AG09309 (cell line): ENCODE measurements around the gene FAM83C.
A peak's percentile ranks its signal among the peaks of the same experiment; 100 is the strongest.

Experiments
- DNase-seq: peaks from one replicate; pipeline ENCODE4 v3.0.0-alpha.2; 2010; ENCODE audit warnings: low read depth
- H3K4me3 ChIP-seq: 2 replicates; pipeline ENCODE4 v1.5.1; 2011; ENCODE audit warnings: mild to moderate bottlenecking, low read depth, low read length, moderate library complexity; ENCODE audit not compliant: control insufficient read depth
- CTCF ChIP-seq: IDR thresholded peaks from 2 replicates; pipeline ENCODE4 v1.5.1; 2011; ENCODE audit warnings: mild to moderate bottlenecking, low read depth, low read length, inconsistent platforms; ENCODE audit not compliant: insufficient read depth, control insufficient read depth; ENCODE audit errors: missing control alignments

The FAM83C gene

DNA sequence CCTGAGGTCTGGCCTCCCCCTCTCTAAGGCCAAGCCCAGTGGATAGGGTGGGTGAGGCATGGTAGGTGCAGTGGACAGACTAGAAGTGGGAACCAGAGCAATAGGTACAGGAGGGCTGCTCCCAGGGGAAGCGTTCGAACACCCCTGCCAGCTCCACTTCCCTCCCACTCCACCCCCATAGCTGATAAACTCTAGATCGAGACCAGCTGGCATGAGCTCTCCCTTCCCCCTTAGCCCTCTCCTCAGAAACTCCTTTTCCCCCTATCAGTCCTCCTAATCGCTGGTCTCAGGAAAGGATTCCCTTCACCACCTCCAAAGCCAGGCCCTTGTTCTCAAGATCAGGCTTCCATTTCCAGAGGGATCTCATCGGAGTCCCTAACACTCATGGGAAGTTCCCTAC lies 6.0 kb upstream of the FAM83C start:
- no peak overlapping the region for H3K4me3 ChIP-seq
- no peak for DNase-seq
- no peak for TF ChIP-seq CTCF

DNA sequence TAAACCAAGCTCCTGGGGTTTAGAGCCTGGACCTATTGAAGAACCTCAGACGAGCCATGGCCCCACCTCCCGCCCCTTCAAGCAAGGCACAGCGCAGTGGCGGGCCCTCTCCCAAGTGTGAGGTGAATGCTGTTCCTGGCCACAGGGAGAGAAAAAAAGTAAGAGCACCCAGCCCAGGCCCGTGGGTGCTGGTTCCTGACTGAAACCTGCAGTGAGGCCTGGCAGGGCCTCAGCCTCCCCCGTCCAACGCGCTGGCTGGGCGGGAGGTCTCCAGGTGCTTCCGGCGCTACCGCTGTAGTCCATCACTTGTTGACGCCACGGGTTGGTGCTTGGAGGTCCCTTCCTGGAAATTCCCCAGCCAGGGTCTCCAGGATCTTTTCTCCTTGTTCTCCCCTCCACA lies 5.5 kb upstream of the FAM83C start:
- TF ChIP-seq CTCF = no peak
- DNase-seq = no peak
- H3K4me3 ChIP-seq = no peak overlapping the region

GRCh38 chr20:35297155-35297554 lies 4.9 kb upstream of the FAM83C start:
- DNase-seq = no peak
- no peak overlapping the region for H3K4me3 ChIP-seq
- TF ChIP-seq CTCF = peak; percentile 17

DNA sequence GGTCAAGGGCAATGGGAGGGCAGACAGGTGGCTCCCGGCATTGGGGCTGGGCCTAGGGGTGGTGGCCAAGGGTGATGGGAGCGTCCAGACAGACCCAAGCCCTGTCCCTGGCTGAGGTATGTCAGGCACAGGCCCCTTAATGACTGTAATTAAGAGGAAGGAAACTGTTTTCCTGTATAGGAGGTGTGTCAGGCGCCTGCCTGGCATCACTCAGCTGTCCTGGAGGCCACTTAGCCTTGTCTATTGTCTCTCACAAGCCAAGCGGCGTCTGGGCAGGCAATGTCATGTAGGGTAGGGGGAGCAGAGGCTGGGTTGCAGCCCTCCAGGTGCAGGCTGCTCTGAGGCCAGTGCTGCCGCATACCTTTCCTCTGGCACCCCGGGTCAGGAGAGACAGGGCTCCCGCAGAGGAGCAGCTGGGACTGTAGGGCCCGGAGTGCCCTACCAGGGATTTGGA lies 3.9 kb upstream of the FAM83C start:
- no peak overlapping the region for H3K4me3 ChIP-seq
- no peak for DNase-seq
- TF ChIP-seq CTCF = no peak

DNA sequence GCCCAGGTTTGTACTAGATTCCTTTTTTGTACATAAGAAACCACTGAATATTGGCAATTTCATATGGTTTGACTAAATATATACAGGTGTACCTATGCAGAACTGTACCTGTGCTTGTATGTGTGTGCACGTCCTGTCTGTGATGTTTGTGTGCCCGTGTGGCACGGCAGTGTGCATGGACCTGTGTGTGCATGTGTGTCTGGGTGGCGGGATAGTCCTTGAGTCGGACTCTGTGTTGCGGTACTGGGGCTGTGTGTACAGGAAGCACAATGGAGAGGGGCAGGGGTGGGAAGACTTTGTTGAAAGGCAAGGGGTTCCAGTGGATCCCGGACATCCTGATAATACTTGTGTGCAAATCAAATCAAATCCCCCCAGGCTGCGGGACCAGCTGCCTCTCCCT lies 3.4 kb upstream of the FAM83C start:
- no peak for TF ChIP-seq CTCF
- DNase-seq = no peak
- no peak overlapping the region for H3K4me3 ChIP-seq

DNA sequence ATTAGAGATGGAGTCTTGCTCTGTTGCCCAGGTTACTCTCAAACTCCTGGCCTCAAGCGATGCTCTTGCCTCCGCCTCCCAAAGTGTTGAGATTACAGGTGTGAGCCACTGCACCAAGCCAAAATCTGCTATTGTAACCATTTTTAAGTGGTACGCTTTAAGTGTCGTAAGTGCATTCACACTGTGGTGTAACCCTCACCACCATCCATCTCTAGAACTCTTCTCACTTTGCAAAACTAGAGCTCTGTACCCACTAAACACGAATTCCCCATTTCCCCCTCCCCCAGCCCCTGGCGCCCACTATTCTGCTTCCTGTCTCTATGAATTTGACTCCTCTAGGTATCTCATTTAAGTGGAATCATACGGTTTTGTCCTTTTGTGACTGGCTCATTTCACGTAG lies 2.8 kb upstream of the FAM83C start:
- TF ChIP-seq CTCF = no peak
- H3K4me3 ChIP-seq = no peak overlapping the region
- DNase-seq = no peak

GRCh38 chr20:35294293-35294685 lies 2.1 kb upstream of the FAM83C start:
- no peak for DNase-seq
- no peak overlapping the region for H3K4me3 ChIP-seq
- no peak for TF ChIP-seq CTCF
